GM19468 (cell line): ENCODE results near the gene STYXL2.

Experiments
- ATAC-seq: cut with Tn5 transposase; IDR thresholded peaks from one replicate; pipeline ENCODE4 v1.9.1; 2021; ENCODE audit warnings: mild to moderate bottlenecking, moderate library complexity, moderate number of reproducible peaks; ENCODE audit not compliant: unreplicated experiment; ENCODE audit errors: extremely low read depth

Gene STYXL2

GRCh38 chr1:167105271-167106118 is 11.6 kb downstream of the STYXL2 start:
- no peak for ATAC-seq

- no peak for ATAC-seq
These were observed 12.2 kb downstream of the STYXL2 start for GRCh38 chr1:167106119-167106461.

DNA sequence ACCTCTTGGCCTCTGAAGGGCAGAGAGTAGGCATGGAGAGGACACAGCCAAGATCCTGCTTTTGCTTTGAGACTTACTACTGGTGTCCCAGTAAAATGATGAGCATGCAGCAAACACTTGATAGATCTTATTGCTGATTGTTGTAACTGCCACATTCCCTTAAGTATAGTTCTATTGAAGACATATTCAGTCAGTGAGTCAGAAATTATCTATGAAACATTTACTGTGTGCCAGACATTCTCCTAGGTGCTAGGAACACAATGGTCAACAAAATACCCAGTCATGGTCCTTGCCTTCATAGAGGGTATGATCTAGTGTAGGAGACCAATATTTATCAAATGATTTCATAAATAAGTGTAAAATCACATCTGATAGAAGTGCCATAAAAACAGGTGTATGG is 13.6 kb downstream of the STYXL2 start:
- no peak for ATAC-seq

DNA sequence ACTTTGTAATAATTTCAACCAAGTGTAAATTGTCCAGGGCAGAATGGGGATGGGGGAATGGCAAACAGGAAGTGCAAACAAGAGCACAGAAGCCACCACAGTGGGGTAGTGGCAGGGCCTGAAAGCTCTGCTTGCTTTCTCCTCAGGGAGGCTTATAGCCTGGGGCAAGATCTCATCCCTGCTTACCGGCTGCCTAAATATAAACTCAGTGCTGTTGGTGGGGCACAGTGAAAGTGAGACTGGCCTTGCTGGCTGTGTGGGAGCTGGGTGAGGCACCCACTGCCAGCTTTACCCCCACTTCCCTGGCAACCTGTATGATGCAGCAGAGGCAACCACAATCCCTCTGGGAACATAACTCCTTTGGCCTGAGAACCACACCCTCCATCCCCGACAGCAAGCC is 15.2 kb downstream of the STYXL2 start:
- ATAC-seq: no peak

GRCh38 chr1:167110586-167110985 is 16.7 kb downstream of the STYXL2 start:
- ATAC-seq: no peak

GRCh38 chr1:167111868-167112709 is 18.2 kb downstream of the STYXL2 start:
- ATAC-seq: no peak

DNA sequence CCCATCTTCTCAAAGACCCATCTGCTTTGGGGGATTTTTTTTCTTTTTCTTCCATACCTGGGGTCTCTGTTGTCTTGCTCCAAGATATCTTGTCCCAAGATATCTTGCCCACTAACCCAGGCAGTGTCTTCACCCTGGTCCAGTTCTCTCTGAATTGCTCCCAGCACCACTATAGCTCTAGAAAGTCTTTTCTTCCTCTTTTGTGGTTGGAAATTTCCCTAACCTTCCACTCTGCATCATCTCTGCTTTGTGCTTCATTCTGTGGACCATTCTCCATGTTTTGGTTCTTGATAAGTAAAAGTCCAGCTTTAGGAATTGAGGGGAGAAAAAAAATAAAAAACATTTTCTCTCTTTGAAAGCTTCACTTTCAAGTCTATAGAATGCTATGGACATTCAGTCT is 20.9 kb downstream of the STYXL2 start:
- ATAC-seq: no peak

GRCh38 chr1:167115655-167116054 is 21.8 kb downstream of the STYXL2 start:
- no peak for ATAC-seq

- no peak for ATAC-seq
These were observed 22.3 kb downstream of the STYXL2 start for GRCh38 chr1:167116174-167116573.

DNA sequence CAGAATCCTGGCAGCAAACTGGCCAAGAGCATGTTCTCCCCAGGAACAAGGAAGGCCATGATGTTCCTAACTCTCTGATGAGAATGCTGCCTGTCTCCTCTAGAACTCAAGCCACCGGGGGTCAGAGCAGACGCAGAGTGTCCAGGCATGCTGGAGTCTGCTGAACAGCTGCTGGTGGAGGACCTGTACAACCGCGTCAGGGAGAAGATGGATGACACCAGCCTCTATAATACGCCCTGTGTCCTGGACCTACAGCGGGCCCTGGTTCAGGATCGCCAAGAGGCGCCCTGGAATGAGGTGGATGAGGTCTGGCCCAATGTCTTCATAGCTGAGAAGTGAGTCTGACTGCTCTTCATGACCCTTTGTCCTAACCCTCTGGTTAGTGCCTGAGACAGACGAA is 23.4 kb downstream of the STYXL2 start:
- no peak for ATAC-seq

DNA sequence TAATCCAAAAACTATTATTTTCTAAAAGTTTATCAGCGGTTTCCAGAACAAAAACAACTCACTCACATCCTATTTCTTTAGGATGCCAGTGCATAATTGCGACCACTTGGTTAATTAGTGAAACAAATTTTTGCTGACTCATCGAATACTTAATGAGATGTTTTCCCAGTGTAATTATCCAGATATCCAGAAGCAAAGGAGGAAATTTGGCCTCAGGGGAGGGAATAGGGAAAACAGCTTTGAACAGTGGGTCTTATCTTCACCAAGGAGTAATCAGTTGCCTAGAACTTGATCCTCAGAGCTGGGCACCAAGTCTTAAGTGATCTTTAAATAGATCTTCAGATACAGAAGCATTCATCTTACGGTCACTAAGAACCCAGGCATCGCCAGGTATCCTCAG is 24.3 kb downstream of the STYXL2 start:
- no peak for ATAC-seq

- ATAC-seq: no peak
These were observed 25.8 kb downstream of the STYXL2 start for GRCh38 chr1:167119696-167120095.

DNA sequence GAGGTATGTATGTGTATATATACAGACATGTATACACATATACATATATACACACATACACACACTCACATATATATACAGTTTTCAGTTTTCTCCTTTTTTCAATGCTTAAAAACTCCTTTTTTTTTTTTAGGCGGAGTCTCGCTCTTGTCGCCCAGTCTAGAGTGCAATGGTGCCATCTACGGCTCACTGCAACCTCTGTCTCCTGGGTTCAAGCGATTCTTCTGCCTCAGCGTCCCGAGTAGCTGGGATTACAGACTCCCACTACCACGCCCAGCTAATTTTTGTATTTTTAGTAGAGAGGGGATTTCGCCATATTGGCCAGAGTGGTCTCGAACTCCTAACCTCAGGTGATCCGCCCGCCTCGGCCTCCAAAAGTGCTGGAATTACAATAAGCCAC is 27.0 kb downstream of the STYXL2 start:
- ATAC-seq: no peak

- ATAC-seq: no peak
These were observed 27.7 kb downstream of the STYXL2 start for GRCh38 chr1:167121375-167122120.

GRCh38 chr1:167122121-167122480 is 28.2 kb downstream of the STYXL2 start:
- no peak for ATAC-seq

- no peak for ATAC-seq
These were observed 28.7 kb downstream of the STYXL2 start for GRCh38 chr1:167122568-167122967.

GRCh38 chr1:167126317-167126716 is 32.4 kb downstream of the STYXL2 start:
- no peak for ATAC-seq

DNA sequence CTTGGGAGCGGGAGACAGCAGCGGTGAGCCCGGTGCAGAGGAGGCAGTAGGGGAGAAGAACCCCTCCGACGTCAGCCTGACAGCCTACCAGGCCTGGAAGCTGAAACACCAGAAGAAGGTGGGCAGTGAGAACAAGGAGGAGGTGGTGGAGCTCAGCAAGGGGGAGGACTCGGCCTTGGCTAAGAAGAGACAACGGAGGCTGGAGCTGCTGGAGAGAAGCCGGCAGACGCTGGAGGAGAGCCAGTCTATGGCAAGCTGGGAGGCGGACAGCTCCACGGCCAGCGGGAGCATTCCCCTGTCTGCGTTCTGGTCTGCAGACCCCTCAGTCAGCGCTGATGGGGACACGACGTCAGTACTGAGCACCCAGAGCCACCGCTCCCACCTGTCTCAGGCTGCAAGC is 32.9 kb downstream of the STYXL2 start:
- ATAC-seq: no peak

DNA sequence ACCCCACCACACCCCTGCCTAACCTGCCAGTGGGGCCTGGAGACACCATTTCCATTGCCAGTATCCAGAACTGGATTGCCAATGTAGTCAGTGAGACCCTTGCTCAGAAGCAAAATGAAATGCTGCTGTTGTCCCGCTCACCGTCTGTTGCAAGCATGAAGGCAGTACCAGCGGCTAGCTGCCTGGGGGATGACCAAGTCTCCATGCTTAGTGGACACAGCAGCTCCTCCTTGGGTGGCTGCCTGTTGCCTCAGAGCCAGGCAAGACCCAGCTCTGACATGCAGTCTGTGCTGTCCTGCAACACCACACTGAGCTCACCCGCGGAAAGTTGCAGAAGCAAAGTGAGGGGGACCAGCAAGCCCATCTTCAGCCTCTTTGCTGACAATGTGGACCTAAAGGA is 33.4 kb downstream of the STYXL2 start:
- no peak for ATAC-seq

DNA sequence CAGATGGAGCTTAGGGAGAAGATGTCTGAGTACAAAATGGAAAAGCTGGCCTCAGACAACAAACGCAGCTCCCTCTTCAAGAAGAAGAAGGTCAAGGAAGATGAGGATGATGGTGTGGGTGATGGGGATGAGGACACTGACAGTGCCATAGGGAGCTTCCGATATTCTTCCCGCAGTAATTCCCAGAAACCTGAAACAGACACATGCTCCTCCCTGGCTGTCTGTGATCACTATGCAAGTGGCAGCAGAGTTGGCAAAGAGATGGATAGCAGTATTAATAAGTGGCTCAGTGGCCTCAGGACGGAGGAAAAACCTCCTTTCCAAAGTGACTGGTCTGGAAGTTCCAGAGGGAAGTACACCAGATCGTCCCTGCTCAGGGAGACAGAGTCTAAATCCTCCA is 33.8 kb downstream of the STYXL2 start:
- no peak for ATAC-seq
